Endothelial cell of umbilical vein (primary cell): ENCODE measurements around the gene PRKAG1. TPM values are rescaled to one million over a fixed set of nuclear protein-coding genes. Genes with fewer than 3 reads are reported as not detected.

Experiments used
- BruUV-seq: library from RNA; stranded (reverse); fragments of 400-500 nt; replicated peaks from 2 replicates; lab custom pipeline; 2021; lab: Mats Ljungman, UMichigan
- CTCF ChIA-PET: fragments of 300-600, 350-600 bp; sonication (Branson Sonifier 250); formaldehyde crosslinking; loops from one replicate; lab custom pipeline; 2021; ENCODE audit warnings: antibody characterized with exemption, inconsistent platforms; lab: Charles Lee
- POLR2A ChIA-PET: fragments of 300-600, 350-600 bp; sonication (Branson Sonifier 250); formaldehyde crosslinking; loops from one replicate; lab custom pipeline; 2021; ENCODE audit warnings: antibody characterized with exemption, inconsistent platforms; lab: Charles Lee
- DNase-seq: peaks from one replicate; pipeline ENCODE4 v3.0.0-alpha.2; 2011; ENCODE audit warnings: low read depth, low spot score
- FAIRE-seq: peaks from 2 replicates; lab custom pipeline; 2011; peaks lifted over from hg19 to GRCh38; lab: Jason Lieb, UNC
- H2AFZ ChIP-seq: 2 replicates; pipeline ENCODE4 v1.6.0; 2012; ENCODE audit warnings: low read depth, low read length, control low read depth, inconsistent platforms
- H3K27ac ChIP-seq: 2 replicates; pipeline ENCODE4 v1.5.1; 2011; ENCODE audit warnings: low read depth, mild to moderate bottlenecking, control low read depth, low read length, moderate library complexity; ENCODE audit not compliant: insufficient read depth
- H3K27me3 ChIP-seq, 2 experiments: 2 replicates each; pipeline versions ENCODE4 v1.6.0 to v1.6.1; 2011; ENCODE audit warnings: low read length in 2 of 2, mixed read lengths in 1 of 2; ENCODE audit not compliant: control insufficient read depth in 2 of 2, insufficient read depth in 2 of 2
- H3K36me3 ChIP-seq, 2 experiments: 2 replicates in 1 of 2; 3 replicates in 1 of 2; pipeline ENCODE4 v1.5.1; 2011; ENCODE audit warnings: low read length in 2 of 2, mild to moderate bottlenecking in 1 of 2, moderate library complexity in 1 of 2; ENCODE audit not compliant: control insufficient read depth in 2 of 2, insufficient read depth in 2 of 2; ENCODE audit errors: extremely low read depth in 1 of 2
- H3K4me1 ChIP-seq: 3 replicates; pipeline ENCODE4 v1.5.1; 2011; ENCODE audit warnings: mild to moderate bottlenecking, low read length; ENCODE audit not compliant: control insufficient read depth, insufficient read depth; ENCODE audit errors: extremely low read depth
- H3K4me2 ChIP-seq: 2 replicates; pipeline ENCODE4 v1.6.1; 2011; ENCODE audit warnings: low read length, control low read depth, mixed read lengths; ENCODE audit not compliant: insufficient read depth
- H3K4me3 ChIP-seq, 3 experiments: fragments of 200-600 bp in 1 of 3; sonication (generic), shearing (Covaris generic) in 1 of 3; replicated peaks in 1 of 3; 2 replicates each; pipeline ENCODE4 v1.5.1; 2011 to 2016; ENCODE audit warnings: control low read depth in 3 of 3, low read length in 3 of 3, mild to moderate bottlenecking in 2 of 3, inconsistent platforms in 1 of 3, low read depth in 1 of 3, moderate library complexity in 1 of 3; ENCODE audit not compliant: insufficient read depth in 1 of 3
- H3K79me2 ChIP-seq: 2 replicates; pipeline ENCODE4 v1.6.0; 2012; ENCODE audit warnings: low read length, inconsistent platforms; ENCODE audit not compliant: control insufficient read depth, insufficient read depth
- H3K9ac ChIP-seq: replicated peaks from 2 replicates; pipeline ENCODE3; 2011; ENCODE audit warnings: low read length, control low read depth; ENCODE audit not compliant: insufficient read depth; ENCODE audit errors: extremely low read depth
- H3K9me1 ChIP-seq: replicated peaks from 3 replicates; pipeline ENCODE4 v1.6.0; 2011; ENCODE audit warnings: mild to moderate bottlenecking, low read length; ENCODE audit not compliant: control insufficient read depth, insufficient read depth; ENCODE audit errors: extremely low read depth
- H3K9me3 ChIP-seq: replicated peaks from 2 replicates; pipeline ENCODE4 v1.5.1; 2012; ENCODE audit warnings: low read length, inconsistent platforms; ENCODE audit not compliant: control insufficient read depth, insufficient read depth
- H4K20me1 ChIP-seq: replicated peaks from 2 replicates; pipeline ENCODE3; 2011; ENCODE audit warnings: mild to moderate bottlenecking, low read length; ENCODE audit not compliant: control insufficient read depth, insufficient read depth; ENCODE audit errors: extremely low read depth
- CTCF ChIP-seq, 2 donors: IDR thresholded peaks; 1 replicate in 1 of 2; 2 replicates in 1 of 2; pipeline ENCODE4 v1.5.1; 2011; ENCODE audit warnings: low read length in 2 of 2, mild to moderate bottlenecking in 2 of 2, moderate library complexity in 2 of 2, control low read depth in 1 of 2, inconsistent platforms in 1 of 2, low read depth in 1 of 2; ENCODE audit not compliant: insufficient read depth in 1 of 2; ENCODE audit errors: extremely low read depth in 1 of 2
- EZH2 ChIP-seq: IDR thresholded peaks from 2 replicates; pipeline ENCODE4 v1.6.1; 2012; ENCODE audit warnings: borderline replicate concordance, low read depth, mild to moderate bottlenecking, moderate library complexity, low read length, inconsistent platforms; ENCODE audit not compliant: severe bottlenecking
- FOS ChIP-seq: IDR thresholded peaks from 2 replicates; pipeline ENCODE4 v1.6.1; 2011; ENCODE audit warnings: mild to moderate bottlenecking, low read length, moderate library complexity, borderline replicate concordance; ENCODE audit not compliant: insufficient read depth
- GATA2 ChIP-seq: IDR thresholded peaks from 2 replicates; pipeline ENCODE4 v1.7.0; 2011; ENCODE audit warnings: low read depth, mild to moderate bottlenecking, moderate library complexity, mixed read lengths, low read length; ENCODE audit not compliant: insufficient read length, insufficient read depth
- JUN ChIP-seq: IDR thresholded peaks from 2 replicates; pipeline ENCODE4 v1.6.1; 2011; ENCODE audit warnings: borderline replicate concordance, low read depth; ENCODE audit not compliant: insufficient read length, insufficient read depth
- MAX ChIP-seq: IDR thresholded peaks from 2 replicates; pipeline ENCODE4 v1.6.1; 2011; ENCODE audit not compliant: insufficient read depth, insufficient read length
- MYC ChIP-seq: IDR thresholded peaks from one replicate; pipeline ENCODE4 v1.6.1; 2011; ENCODE audit warnings: mild to moderate bottlenecking, low read depth, low read length
- POLR2A ChIP-seq: IDR thresholded peaks from 2 replicates; pipeline ENCODE4 v1.6.1; 2012; ENCODE audit warnings: low read depth, mild to moderate bottlenecking, control low read depth, low read length
- POLR2AphosphoS5 ChIP-seq: IDR thresholded peaks from 2 replicates; pipeline ENCODE4 v1.6.1; 2012; ENCODE audit warnings: low read depth, mild to moderate bottlenecking, control low read depth, low read length, moderate library complexity; ENCODE audit not compliant: insufficient read depth
- dilution Hi-C: fragments of 300-500 bp; cut with MboI; formaldehyde crosslinking; loops from one replicate; pipeline ENCODE4 v1.15.0; 2019; ENCODE audit warnings: low sequenced_read_pairs; ENCODE audit not compliant: extremely low pct_ligation_motif_present
- intact Hi-C: fragments of 100-400 bp; cut with micrococcal nuclease; formaldehyde crosslinking; loops from one replicate; pipeline ENCODE4 v1.10.0; 2022
- polyA plus RNA-seq, 4 experiments: library from polyadenylated mRNA; depleted of rRNA in 3 of 4; stranded (reverse) in 3 of 4; unstranded in 1 of 4; fragments of >200 nt; gene quantifications; 2 replicates each; pipeline versions ENCODE4 v1.2.1 to v1.2.3, GENCODE V29; 2011 to 2012; ENCODE audit warnings: missing spikeins in 1 of 4
- total RNA-seq: library from RNA; stranded (reverse); gene quantifications from 2 replicates; pipeline ENCODE4 v1.2.3, GENCODE V29; 2021

The PRKAG1 gene
- total and polyA plus RNA-seq, 2 donors (not counting 3 experiments of a cell fraction or from before 2014, with no cell fraction given) = 52.1 to 54.9 TPM

GRCh38 chr12:49024543-49024942 is 6.0 kb upstream of the PRKAG1 start:
- dilution Hi-C loops = no loop called here
- H3K27me3 ChIP-seq = no peaks in the 10 kb centered on the region
- H2AFZ ChIP-seq = no peak overlapping the region
- H4K20me1 ChIP-seq = no peaks in the 10 kb centered on the region
- intact Hi-C loops = no loop called here
- no peak for TF ChIP-seq FOS
- no peak for TF ChIP-seq POLR2A
- TF ChIP-seq GATA2 = no peak
- TF ChIP-seq JUN = no peak
- TF ChIP-seq CTCF (IDR thresholded peaks at IDR 0.05; ENCODE audit: extremely low read depth in 1 of 2, insufficient read depth in 1 of 2, low read depth in 1 of 2, low read length in 2 of 2) = no peak
- TF ChIP-seq MYC = no peak
- no peak for TF ChIP-seq MAX
- no peak for TF ChIP-seq POLR2AphosphoS5
- TF ChIP-seq EZH2 = no peak
- no TSS peak for BruUV-seq
- no peak overlapping the region for H3K27ac ChIP-seq
- peaks cover under 1% of the 10 kb centered on the region for H3K4me1 ChIP-seq
- FAIRE-seq = no peak
- H3K9ac ChIP-seq = no peak overlapping the region
- no peaks in the 10 kb centered on the region for H3K9me1 ChIP-seq
- no peak overlapping the region for H3K4me2 ChIP-seq
- peaks cover 31 to 61% of the 10 kb centered on the region in 2 experiments for H3K36me3 ChIP-seq
- no peaks in the 10 kb centered on the region for H3K79me2 ChIP-seq
- POLR2A ChIA-PET = no interaction called here
- no peak for DNase-seq
- CTCF ChIA-PET = interaction anchor here (2.0 kb wide), 1 partner anchor 19 kb away, joined by 7 read pairs; no protein-coding TSS in a partner anchor
- no peaks in the 10 kb centered on the region for H3K9me3 ChIP-seq
- no peak overlapping the region for H3K4me3 ChIP-seq
